ENCODE data around the gene KLC3. TPM values are rescaled to one million over a fixed set of nuclear protein-coding genes. Genes with fewer than 3 reads are reported as not detected.

The KLC3 gene
- total RNA-seq, 4 donors from 2014 or later: 17.3 to 32.2 (median 27.0) TPM

DNA sequence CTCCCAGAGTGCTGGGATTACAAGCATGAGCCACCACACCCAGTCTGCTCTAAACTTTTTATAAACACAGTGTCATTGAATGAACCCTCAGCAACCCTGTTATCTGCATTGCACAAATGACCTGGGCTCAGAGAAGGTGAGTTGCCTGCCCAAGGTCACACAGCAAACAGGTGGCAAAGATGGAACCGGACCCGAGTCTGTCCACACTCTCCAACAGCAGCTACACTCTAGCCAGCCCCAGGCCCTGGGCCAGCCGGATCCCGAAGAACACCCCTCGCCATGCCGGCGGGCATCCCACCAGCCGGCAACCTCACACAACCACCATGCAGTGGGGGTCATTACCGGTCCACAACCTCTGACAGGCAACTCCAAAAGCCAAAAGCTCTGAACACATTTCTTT is 15.4 kb downstream of the KLC3 start:
- DNase-seq: no peak
- Histone ChIP-seq H3K36me3 (peaks cover 3 to 91% (median 22%) of the 10 kb centered on the region in 3 donors), H3K4me1 (no peaks in the 10 kb centered on the region), H3K27ac (no peak overlapping the region), H3K4me3 (no peak overlapping the region), H3K27me3 (no peaks in the 10 kb centered on the region), H3K9me3 (no peaks in the 10 kb centered on the region)
- TF ChIP-seq POLR2A (IDR thresholded peaks at IDR 0.05): no peak
- TF ChIP-seq, protein P1, sequence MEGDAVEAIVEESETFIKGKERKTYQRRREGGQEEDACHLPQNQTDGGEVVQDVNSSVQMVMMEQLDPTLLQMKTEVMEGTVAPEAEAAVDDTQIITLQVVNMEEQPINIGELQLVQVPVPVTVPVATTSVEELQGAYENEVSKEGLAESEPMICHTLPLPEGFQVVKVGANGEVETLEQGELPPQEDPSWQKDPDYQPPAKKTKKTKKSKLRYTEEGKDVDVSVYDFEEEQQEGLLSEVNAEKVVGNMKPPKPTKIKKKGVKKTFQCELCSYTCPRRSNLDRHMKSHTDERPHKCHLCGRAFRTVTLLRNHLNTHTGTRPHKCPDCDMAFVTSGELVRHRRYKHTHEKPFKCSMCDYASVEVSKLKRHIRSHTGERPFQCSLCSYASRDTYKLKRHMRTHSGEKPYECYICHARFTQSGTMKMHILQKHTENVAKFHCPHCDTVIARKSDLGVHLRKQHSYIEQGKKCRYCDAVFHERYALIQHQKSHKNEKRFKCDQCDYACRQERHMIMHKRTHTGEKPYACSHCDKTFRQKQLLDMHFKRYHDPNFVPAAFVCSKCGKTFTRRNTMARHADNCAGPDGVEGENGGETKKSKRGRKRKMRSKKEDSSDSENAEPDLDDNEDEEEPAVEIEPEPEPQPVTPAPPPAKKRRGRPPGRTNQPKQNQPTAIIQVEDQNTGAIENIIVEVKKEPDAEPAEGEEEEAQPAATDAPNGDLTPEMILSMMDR (IDR thresholded peaks at IDR 0.05): no peak
- intact Hi-C loops (cut with DNase I): no loop called here
- 96 to 100% methylated on average over 1 to 6 of the region's 9 CpGs for WGBS, 2 donors

DNA sequence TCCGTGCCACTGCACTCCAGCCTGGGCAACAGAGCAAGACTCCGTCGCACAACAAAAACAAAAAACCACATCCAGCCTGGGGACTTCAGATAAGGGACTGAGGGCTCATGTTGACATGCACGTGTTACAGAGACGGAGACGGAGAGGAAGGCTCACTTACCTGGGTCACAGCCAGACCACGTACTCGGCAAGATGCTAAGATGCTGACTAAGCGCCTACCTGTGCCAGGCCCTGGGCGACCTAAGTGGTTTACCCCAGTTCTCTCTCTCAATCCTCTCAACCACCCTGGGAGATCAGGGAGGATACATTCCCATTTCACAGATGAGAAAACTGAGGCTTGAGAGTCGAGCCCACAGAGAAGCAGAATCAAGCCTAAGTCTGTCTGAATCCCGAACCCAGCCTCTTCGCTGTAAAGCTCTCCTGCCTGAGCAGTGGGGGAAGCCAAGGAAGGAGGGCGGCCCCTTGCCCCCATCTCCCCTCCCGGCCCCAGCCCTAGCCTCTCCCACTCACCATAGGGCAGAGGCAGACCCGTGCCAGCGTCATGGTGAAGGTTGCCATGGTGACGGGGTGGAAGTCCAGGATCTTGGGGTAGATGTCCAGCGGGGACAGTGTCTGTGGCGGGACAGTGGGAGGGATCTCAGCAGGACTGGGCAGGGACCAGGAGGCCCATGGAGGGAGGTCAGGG is 16.4 kb downstream of the KLC3 start:
- TF ChIP-seq, protein P1 (IDR thresholded peaks at IDR 0.05): no peak
- no peak for TF ChIP-seq POLR2A (IDR thresholded peaks at IDR 0.05)
- Histone ChIP-seq H3K9me3 (no peaks in the 10 kb centered on the region), H3K36me3 (peaks cover 4 to 91% (median 13%) of the 10 kb centered on the region in 3 donors), H3K4me3 (no peak overlapping the region), H3K27ac (no peak overlapping the region), H3K4me1 (no peaks in the 10 kb centered on the region), H3K27me3 (no peaks in the 10 kb centered on the region)
- WGBS, 2 donors: 75 to 83% methylated on average over 12 to 14 of the region's 20 CpGs
- intact Hi-C loops (cut with DNase I): no loop called here
- no peak for DNase-seq

- 80 to 87% methylated on average over 3 to 5 of the region's 11 CpGs for WGBS, 2 donors
- H3K27ac ChIP-seq: no peak overlapping the region
- H3K36me3 ChIP-seq: peaks cover 4 to 91% (median 8%) of the 10 kb centered on the region in 3 donors
- H3K4me1 ChIP-seq: no peaks in the 10 kb centered on the region
- intact Hi-C loops (cut with DNase I): no loop called here
- no peaks in the 10 kb centered on the region for H3K27me3 ChIP-seq
- no peaks in the 10 kb centered on the region for H3K9me3 ChIP-seq
- H3K4me3 ChIP-seq: no peak overlapping the region
- TF ChIP-seq, protein P1 (IDR thresholded peaks at IDR 0.05): no peak
- no peak for DNase-seq
Observed at GRCh38 chr19:45357445-45357783, 16.9 kb downstream of the KLC3 start.

DNA sequence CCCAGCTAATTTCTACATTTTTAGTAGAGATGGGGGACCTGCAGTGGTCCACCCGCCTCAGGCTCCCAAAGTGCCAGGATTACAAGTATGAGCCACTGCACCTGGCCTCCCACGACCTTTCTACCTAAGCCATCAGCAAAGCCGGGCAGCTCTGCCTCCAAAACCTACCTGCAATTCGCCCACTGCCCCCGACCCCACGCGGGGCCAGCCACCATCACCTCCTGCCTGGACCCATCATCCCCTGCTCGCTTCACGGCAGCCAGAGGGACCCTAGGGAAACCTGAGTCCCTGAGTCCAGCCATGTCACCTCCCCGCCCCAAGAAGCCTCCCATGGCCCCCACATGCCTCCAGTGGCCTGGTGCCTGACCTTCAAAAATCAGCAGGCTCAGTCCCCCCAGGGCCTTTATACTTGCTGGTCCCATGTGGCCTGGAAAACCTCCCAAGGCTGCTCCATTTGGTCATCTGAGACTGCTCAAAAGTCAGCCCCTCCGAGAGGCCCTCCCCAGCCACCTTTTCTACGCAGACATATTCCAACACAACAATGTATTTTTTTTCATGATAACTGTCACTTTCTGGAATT is 17.8 kb downstream of the KLC3 start:
- WGBS, 2 donors: 93 to 96% methylated on average over 10 to 11 of the region's 12 CpGs
- DNase-seq: no peak
- intact Hi-C loops (cut with DNase I): no loop called here
- no peak overlapping the region for H3K4me3 ChIP-seq
- H3K27ac ChIP-seq: no peak overlapping the region
- H3K27me3 ChIP-seq: no peaks in the 10 kb centered on the region
- H3K36me3 ChIP-seq: peaks cover 4 to 91% (median 7%) of the 10 kb centered on the region in 3 donors
- H3K9me3 ChIP-seq: no peaks in the 10 kb centered on the region
- no peaks in the 10 kb centered on the region for H3K4me1 ChIP-seq
- no peak for TF ChIP-seq POLR2A (IDR thresholded peaks at IDR 0.05)
- TF ChIP-seq, protein P1 (IDR thresholded peaks at IDR 0.05): no peak

GRCh38 chr19:45361608-45362007 is 21.1 kb downstream of the KLC3 start:
- Histone ChIP-seq H3K4me3 (no peak overlapping the region), H3K27ac (no peak overlapping the region), H3K9me3 (no peaks in the 10 kb centered on the region), H3K36me3 (peaks cover 4 to 91% (median 14%) of the 10 kb centered on the region in 3 donors), H3K4me1 (no peaks in the 10 kb centered on the region), H3K27me3 (no peaks in the 10 kb centered on the region)
- intact Hi-C loops (cut with DNase I): no loop called here
- no peak for DNase-seq
- TF ChIP-seq, protein P1 (IDR thresholded peaks at IDR 0.05): no peak
- TF ChIP-seq POLR2A (IDR thresholded peaks at IDR 0.05): no peak
- 89 to 91% methylated on average over 14 of the region's 14 CpGs for WGBS, 2 donors

Measured in esophagus squamous epithelium (tissue), 5 donors.